Right ventricle myocardium superior (tissue), 1 donor: ENCODE data around the gene CYTH1. TPM values are rescaled to one million over a fixed set of nuclear protein-coding genes. Genes with fewer than 3 reads are reported as not detected.
"Not testable (repeated sequence)": the region's sequence is repeated elsewhere in the genome, so short reads cannot be mapped to it uniquely, and the experiment has no call there.

Source experiments
- ATAC-seq: fragments of 200-7000 bp; cut with Tn5 transposase; one replicate; pipeline ENCODE4 v1.9.1; 2020; ENCODE audit warnings: mild to moderate bottlenecking; ENCODE audit not compliant: poor library complexity
- DNase-seq: peaks from one replicate; pipeline ENCODE4 v3.0.0-alpha.2; 2020
- intact Hi-C: fragments of 100-400 bp; cut with DNase I; formaldehyde crosslinking; loops from one replicate; pipeline ENCODE4 v1.11.2; 2022
- total RNA-seq: library from RNA; stranded (reverse); fragmentation: NEBNext Ultra II Directional; extraction: Animal tissue kit (Norgen Biotek cat#: 25700); gene quantifications from one replicate; pipeline ENCODE4 v1.2.1, GENCODE V29; 2021
- donor health status: DM: no; HTN: yes; CAD: no; lungs with severe emphysema.

The CYTH1 gene
- total RNA-seq, 1 donor from 2014 or later: 32.3 TPM

GRCh38 chr17:78793415-78793814 is 11.3 kb upstream of the CYTH1 start:
- ATAC-seq (no peak), DNase-seq (no peak)
- intact Hi-C loops: loop anchor here (10.0 kb wide), 1 partner anchor 49 kb away; no protein-coding TSS in a partner anchor

DNA sequence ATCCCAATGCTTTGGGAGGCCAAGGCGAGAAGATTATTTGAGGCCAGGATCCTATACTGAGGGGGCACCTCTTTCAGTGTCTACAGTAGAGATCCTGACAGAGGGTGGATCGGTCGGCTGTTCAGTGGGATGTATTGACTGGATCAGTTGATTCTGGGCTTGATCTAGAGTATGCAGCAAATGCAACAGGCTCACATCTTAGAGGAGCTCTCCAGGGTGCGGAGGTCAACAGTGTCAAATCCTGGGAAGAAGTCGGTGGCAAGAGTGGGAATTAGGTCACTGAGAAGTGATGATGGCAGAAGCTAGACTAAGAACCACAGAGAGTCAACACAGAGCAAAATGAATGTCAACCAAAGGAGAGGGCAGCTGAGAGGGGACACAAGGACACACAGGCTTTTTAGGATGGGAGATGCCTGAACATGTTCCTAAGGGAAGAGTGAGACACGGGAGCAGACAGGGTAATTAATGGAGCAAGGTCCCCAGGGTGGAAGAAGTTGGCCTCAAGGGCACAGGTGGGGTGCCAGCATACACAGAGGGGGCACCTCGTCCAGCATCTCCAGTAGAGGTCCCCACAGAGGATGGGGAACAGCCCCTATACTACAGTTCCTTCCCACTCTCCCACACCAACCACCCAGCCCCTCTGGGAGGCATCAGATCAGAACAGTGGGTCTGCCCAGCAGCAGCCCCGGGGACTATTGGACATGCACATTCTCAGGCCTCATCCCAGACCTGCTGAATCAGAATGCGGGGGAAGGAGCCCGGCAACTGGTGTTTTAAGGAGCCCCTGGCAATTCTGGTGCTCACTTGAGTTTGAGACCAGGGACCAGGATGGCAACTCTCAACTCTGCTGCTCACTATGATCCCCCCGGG is 10.0 kb upstream of the CYTH1 start:
- ATAC-seq (no peak), DNase-seq (no peak)
- intact Hi-C loops: loop anchor here (10.0 kb wide), 1 partner anchor 47 kb away; no protein-coding TSS in a partner anchor

GRCh38 chr17:78790552-78790951 is 8.5 kb upstream of the CYTH1 start:
- no peak for ATAC-seq
- intact Hi-C loops: loop anchor here (10.0 kb wide), 1 partner anchor 46 kb away; no protein-coding TSS in a partner anchor
- DNase-seq: no peak

DNA sequence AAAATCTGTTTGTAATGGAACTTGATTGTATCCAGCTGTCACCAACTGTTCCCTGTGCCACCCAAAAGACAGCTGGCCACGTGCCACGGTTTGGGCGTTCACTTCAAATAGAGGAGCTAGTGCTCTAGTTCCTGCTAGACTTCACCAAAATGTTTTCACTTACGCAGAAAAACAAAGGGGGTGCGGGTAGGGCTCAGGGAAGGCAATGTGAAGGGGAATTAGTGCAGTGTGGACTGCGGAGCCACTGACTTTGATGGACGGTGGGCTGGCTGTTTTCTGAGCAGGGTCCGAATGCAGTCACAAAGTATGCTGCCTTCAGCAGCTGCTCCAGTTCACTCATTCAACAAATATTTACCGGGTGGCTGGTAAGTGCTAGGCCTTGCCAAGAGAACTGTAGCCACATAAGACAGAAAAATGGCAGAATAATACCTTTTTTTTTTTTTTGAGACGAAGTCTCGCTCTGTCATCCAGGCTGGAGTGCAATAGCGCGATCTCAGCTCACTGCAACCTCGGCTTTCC is 7.6 kb upstream of the CYTH1 start:
- peak; percentile 95 for DNase-seq
- ATAC-seq: peak; percentile 72
- intact Hi-C loops: loop anchor here (10.0 kb wide), 1 partner anchor 45 kb away; no protein-coding TSS in a partner anchor

DNA sequence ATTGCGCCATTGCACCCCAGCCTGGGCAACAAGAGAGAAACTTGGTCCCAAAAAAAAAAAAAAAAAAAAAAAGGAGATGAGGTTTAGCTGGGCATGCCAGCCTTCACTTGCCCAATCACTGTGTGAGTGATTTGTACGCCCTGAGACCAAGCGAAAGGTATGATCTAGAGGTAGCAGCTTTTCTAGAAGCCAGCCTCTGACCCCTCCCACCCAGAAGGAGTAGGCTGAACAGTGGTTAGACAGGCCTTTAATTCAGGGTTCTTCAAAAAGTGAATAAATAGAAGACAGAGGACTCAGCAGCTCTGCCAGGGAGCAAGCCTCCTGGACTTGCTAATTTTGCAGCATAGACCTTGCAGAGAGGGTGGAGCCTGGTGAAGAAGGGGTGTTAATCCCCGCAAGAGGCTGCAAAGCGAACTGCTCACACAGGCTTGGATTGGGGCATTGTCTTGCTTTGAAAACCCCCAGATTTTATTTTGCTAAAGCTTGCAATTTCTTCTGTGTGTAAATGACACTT is 7.1 kb upstream of the CYTH1 start:
- DNase-seq: no peak
- intact Hi-C loops: no loop called here
- peak; percentile 62 for ATAC-seq

DNA sequence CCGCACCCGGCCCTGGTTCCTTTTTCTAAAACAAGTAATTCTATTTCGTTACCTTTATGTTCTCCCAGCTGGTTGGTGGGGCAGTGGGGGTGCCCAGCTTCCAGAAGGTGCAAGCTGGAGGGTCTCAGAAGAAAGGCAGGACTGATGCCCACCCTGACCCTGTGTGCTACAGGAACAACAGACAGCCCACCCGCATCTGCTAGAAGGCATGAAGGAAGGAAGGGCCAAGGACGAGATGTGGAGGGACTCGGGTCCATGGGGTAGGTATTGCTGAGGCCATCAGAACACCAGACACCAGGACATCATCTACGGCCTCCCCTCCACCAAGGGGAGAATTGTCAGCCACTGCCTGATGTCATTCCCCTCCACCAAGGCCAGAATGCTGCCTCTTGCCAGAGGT is 6.4 kb upstream of the CYTH1 start:
- DNase-seq (peak; percentile 17), ATAC-seq (no peak)
- intact Hi-C loops: no loop called here

DNA sequence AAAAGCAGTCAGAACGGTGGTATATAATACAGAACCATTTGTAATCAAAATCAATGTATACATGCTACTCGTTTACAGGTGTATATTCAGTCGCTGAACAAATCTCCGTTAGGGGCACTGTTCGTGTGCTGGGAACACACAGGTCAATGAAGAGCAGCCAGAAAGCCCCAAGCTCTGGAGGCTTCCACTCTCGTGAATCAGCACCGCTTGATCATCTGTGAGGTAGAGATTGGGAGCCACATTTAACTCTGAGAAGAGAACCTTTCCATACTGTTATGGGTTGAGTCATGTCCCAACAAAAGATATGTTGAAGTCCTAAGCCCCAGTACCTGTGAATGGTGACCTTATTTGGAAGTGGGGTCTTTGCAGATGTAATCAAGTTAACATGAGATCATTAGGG is 5.4 kb upstream of the CYTH1 start:
- intact Hi-C loops: no loop called here
- no peak for DNase-seq

DNA sequence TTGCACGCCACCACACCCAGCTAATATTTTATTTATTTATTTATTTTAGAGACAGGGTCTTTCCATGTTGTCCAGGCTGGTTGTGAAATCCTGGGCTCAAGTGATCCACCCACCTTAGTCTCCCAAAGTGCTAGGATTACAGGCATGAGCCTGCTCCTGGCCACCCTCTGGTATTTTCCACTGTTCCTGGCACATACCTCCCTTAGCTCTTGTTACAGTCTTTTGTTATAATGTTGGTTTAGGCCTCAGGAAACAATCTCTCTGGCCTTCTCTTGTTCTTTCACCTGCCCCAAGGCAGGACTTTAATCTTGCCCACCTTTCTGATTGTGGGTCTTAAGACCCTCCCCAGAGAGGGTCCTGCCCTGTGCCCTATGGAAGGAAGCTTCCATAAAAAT is 3.6 kb upstream of the CYTH1 start:
- ATAC-seq (no peak), DNase-seq (no peak)
- intact Hi-C loops: no loop called here

More for the DNA sequence above, 5.4 kb upstream of the CYTH1 start:
- no peak for ATAC-seq

GRCh38 chr17:78785011-78785662 is 3.1 kb upstream of the CYTH1 start:
- intact Hi-C loops: no loop called here
- ATAC-seq (no peak), DNase-seq (no peak)

- ATAC-seq (no peak), DNase-seq (no peak)
- intact Hi-C loops: no loop called here
These were observed 2.3 kb upstream of the CYTH1 start for GRCh38 chr17:78784352-78784751.

DNA sequence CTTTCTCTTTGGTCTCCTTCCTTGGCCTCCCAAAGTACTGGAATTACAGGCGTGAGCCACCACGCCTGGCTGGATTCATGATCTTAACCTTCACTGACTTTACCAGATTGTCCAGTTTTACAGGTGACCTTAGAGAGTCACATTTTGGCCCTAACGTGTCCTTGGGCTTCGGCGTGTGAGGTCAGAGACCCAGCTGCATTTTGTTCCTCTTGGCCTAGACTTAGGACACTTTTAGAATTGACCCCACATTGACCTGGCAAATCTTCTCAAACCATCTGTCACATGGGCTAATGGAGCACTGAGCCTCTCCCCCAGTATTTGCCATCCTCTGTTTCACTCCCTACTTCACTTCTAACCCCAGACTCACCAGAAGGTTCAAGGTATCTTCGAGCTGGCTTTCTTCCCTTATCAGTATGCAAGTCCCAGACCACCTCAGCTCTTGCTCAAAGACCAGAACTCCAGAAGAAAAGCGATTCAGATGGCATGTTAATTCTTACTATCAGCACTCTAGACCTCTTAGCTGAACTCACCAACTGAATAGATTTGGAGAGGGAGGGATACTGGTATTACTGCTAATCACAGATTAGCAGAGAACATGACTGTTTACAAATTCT is 1.7 kb upstream of the CYTH1 start:
- no peak for ATAC-seq
- intact Hi-C loops: no loop called here
- no peak for DNase-seq

- DNase-seq (peak; percentile 72), ATAC-seq (peak; percentile 31)
- intact Hi-C loops: no loop called here
These were observed 775 bp downstream of the CYTH1 start for GRCh38 chr17:78781104-78781892.

DNA sequence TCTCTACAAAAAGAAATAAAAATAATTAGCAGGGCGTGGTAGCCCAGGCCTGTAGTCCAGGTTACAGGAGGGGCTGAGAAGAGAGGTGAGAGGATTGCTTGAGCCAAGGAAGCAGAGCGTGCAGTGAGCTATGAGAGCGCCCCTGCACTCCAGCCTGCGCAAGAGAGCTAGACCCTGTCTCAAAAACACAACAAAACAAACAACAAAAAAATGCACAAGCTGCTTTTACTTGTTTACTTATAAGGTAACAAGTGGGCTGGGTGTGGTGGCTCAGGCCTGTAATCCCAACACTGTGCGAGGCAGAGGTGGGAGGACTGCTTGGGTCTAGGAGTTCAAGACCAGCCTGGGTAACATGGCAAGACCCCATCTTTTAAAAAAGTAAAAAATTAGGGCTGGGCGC is 1.7 kb downstream of the CYTH1 start:
- intact Hi-C loops: no loop called here

GRCh38 chr17:78779850-78780249 is 2.2 kb downstream of the CYTH1 start:
- ATAC-seq (no peak), DNase-seq (no peak)
- intact Hi-C loops: no loop called here

More for the DNA sequence above, 1.7 kb downstream of the CYTH1 start:
- no peak for ATAC-seq
- no peak for DNase-seq

DNA sequence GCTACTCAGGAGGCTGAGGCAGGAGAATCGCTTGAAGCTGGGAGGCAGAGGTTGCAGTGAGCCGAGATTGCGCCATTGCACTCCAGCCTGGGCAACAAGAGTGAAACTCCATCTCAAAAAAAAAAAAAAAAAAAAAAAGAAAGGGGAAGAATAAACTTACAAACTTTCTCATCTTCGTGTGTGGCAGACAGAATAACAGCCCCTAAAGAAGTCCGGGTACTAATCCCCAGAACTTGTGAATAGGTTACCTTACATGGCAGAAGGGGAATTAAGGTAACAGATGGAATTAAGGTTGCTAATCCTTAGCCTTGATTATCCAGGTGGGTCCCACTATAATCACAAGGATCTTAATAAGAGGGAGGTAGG is 2.8 kb downstream of the CYTH1 start:
- DNase-seq, ATAC-seq, intact Hi-C loops: not testable (repeated sequence)

GRCh38 chr17:78777881-78778280 is 4.2 kb downstream of the CYTH1 start:
- intact Hi-C loops: no loop called here
- no peak for DNase-seq
- no peak for ATAC-seq

DNA sequence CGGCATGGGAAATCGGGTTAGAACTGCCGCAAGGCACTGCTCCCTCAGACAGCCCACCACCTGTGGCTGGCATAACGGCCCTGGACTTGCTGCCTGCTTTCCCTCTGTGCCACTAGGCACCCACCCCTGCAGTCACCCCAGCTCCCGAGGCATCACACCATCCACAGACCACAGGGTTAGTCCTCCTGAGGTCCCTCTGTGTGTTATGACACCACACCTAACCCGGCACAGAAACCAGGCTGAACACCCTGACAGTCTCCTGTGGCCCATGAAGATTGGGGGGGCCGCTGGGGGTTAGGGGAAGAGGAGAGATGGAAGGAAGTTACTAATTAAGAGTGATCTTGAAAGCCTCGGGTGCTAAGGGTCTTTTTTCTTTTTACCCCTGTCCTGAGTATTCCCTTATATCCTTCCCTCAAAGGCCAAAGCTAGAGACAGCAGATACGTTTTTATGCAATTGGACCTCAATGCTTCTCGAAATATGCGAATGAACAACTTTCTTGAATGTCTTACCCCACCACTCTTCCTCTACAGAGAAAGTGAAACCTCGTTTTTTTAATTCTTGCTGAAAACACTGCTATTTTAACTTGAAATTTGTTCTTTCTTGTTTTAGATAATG is 7.0 kb downstream of the CYTH1 start:
- DNase-seq (no peak), ATAC-seq (no peak)
- intact Hi-C loops: no loop called here

GRCh38 chr17:78774453-78774852 is 7.6 kb downstream of the CYTH1 start:
- ATAC-seq: peak; percentile 41
- DNase-seq: no peak
- intact Hi-C loops: no loop called here
